ENCODE measurements around the gene EPX.

The EPX gene

GRCh38 chr17:58186591-58186990 is 5.9 kb upstream of the EPX start:
- no peak for DNase-seq (ENCODE audit: low spot score)

GRCh38 chr17:58187063-58187462 is 5.5 kb upstream of the EPX start:
- DNase-seq (ENCODE audit: low spot score): no peak

GRCh38 chr17:58187675-58188074 is 4.9 kb upstream of the EPX start:
- no peak for DNase-seq (ENCODE audit: low spot score)

GRCh38 chr17:58189436-58190146 is 2.9 kb upstream of the EPX start:
- no peak for DNase-seq (ENCODE audit: low spot score)

GRCh38 chr17:58191241-58191896 is 1.2 kb upstream of the EPX start:
- no peak for DNase-seq (ENCODE audit: low spot score)

GRCh38 chr17:58193641-58194255 is 1.2 kb downstream of the EPX start:
- DNase-seq (ENCODE audit: low spot score): no peak

- no peak for DNase-seq (ENCODE audit: low spot score)
Observed at GRCh38 chr17:58195518-58196123, 3.1 kb downstream of the EPX start.

- no peak for DNase-seq (ENCODE audit: low spot score)
Observed at GRCh38 chr17:58196610-58197009, 4.1 kb downstream of the EPX start.

- DNase-seq (ENCODE audit: low spot score): peak; percentile 61
Observed at GRCh38 chr17:58200024-58200633, 7.6 kb downstream of the EPX start.

- no peak for DNase-seq (ENCODE audit: low spot score)
Observed at GRCh38 chr17:58202859-58203258, 10.3 kb downstream of the EPX start.

GRCh38 chr17:58204796-58205195 is 12.3 kb downstream of the EPX start:
- DNase-seq (ENCODE audit: low spot score): no peak

GRCh38 chr17:58205936-58206335 is 13.4 kb downstream of the EPX start:
- DNase-seq (ENCODE audit: low spot score): no peak

GRCh38 chr17:58207451-58207850 is 14.9 kb downstream of the EPX start:
- no peak for DNase-seq (ENCODE audit: low spot score)

- no peak for DNase-seq (ENCODE audit: low spot score)
Observed at GRCh38 chr17:58208344-58208743, 15.8 kb downstream of the EPX start.

GRCh38 chr17:58210922-58211321 is 18.4 kb downstream of the EPX start:
- no peak for DNase-seq (ENCODE audit: low spot score)

- no peak for DNase-seq (ENCODE audit: low spot score)
Observed at GRCh38 chr17:58215685-58216084, 23.2 kb downstream of the EPX start.

- no peak for DNase-seq (ENCODE audit: low spot score)
Observed at GRCh38 chr17:58217766-58218165, 25.2 kb downstream of the EPX start.

- peak; percentile 97 for DNase-seq (ENCODE audit: low spot score)
Observed at GRCh38 chr17:58219007-58219788, 26.7 kb downstream of the EPX start, which contains the start of gene MKS1. Gene MKS1, minus strand, starts transcription at chr17:58219255. Its CDS starts 25 bp downstream, at chr17:58219230.

- no peak for DNase-seq (ENCODE audit: low spot score)
Observed at GRCh38 chr17:58219789-58220183, 27.3 kb downstream of the EPX start.

GRCh38 chr17:58224315-58224714 is 31.8 kb downstream of the EPX start:
- DNase-seq (ENCODE audit: low spot score): no peak

GRCh38 chr17:58227733-58228132 is 35.2 kb downstream of the EPX start:
- no peak for DNase-seq (ENCODE audit: low spot score)

GRCh38 chr17:58228679-58229078 is 36.2 kb downstream of the EPX start:
- no peak for DNase-seq (ENCODE audit: low spot score)

All from activated CD4-positive, alpha-beta T cell treated with anti-CD3 and anti-CD28 coated beads, Interleukin-2, Interleukin-4, amounts not matched to agents 100 ng/mL and 50 ng/mL, durations not matched to agents 16 hours and 8 hours (primary cell).